ENCODE measurements around the gene CELA3A. TPM values are rescaled to one million over a fixed set of nuclear protein-coding genes. Genes with fewer than 3 reads are reported as not detected.
"Not testable (repeated sequence)": the region's sequence is repeated elsewhere in the genome, so short reads cannot be mapped to it uniquely, and the experiment has no call there.

Gene CELA3A
- total and polyA plus RNA-seq, 4 experiments from 2014 or later, result not detected

GRCh38 chr1:22007262-22007661 is 5.8 kb downstream of the CELA3A start:
- H3K27me3 Mint-ChIP-seq; H3K36me3 Mint-ChIP-seq; H3K27ac ChIP-seq (ENCODE audit: low read depth, low read length); H3K9me3 ChIP-seq (ENCODE audit: control insufficient read depth in 1 of 2, low read length in 2 of 2); H3K4me1 Mint-ChIP-seq; H3K4me3 ChIP-seq (ENCODE audit: low read length in 2 of 2); H3K9me3 Mint-ChIP-seq; H3K36me3 ChIP-seq (ENCODE audit: insufficient read depth, low read length); H3K4me1 ChIP-seq (ENCODE audit: insufficient read depth, low read length); DNase-seq; H3K27me3 ChIP-seq (ENCODE audit: insufficient read depth, low read length); intact Hi-C loops (cut with micrococcal nuclease); CTCF ChIA-PET (ENCODE audit: partially characterized antibody); H3K4me3 Mint-ChIP-seq; H3K27ac Mint-ChIP-seq; POLR2A ChIA-PET (ENCODE audit: partially characterized antibody): not testable (repeated sequence)

GRCh38 chr1:22009566-22009965 is 8.1 kb downstream of the CELA3A start:
- DNase-seq; H3K27me3 ChIP-seq (ENCODE audit: insufficient read depth, low read length); H3K4me3 ChIP-seq (ENCODE audit: low read length in 2 of 2); intact Hi-C loops (cut with micrococcal nuclease); H3K36me3 ChIP-seq (ENCODE audit: insufficient read depth, low read length); H3K9me3 Mint-ChIP-seq; H3K4me1 Mint-ChIP-seq; CTCF ChIA-PET (ENCODE audit: partially characterized antibody); H3K27ac ChIP-seq (ENCODE audit: low read depth, low read length); H3K4me1 ChIP-seq (ENCODE audit: insufficient read depth, low read length); H3K9me3 ChIP-seq (ENCODE audit: control insufficient read depth in 1 of 2, low read length in 2 of 2); H3K36me3 Mint-ChIP-seq; H3K4me3 Mint-ChIP-seq; POLR2A ChIA-PET (ENCODE audit: partially characterized antibody); H3K27me3 Mint-ChIP-seq; H3K27ac Mint-ChIP-seq: not testable (repeated sequence)

- H3K4me3 ChIP-seq (ENCODE audit: low read length in 2 of 2); H3K9me3 Mint-ChIP-seq; H3K27ac Mint-ChIP-seq; H3K27me3 Mint-ChIP-seq; CTCF ChIA-PET (ENCODE audit: partially characterized antibody); H3K4me1 ChIP-seq (ENCODE audit: insufficient read depth, low read length); H3K36me3 ChIP-seq (ENCODE audit: insufficient read depth, low read length); POLR2A ChIA-PET (ENCODE audit: partially characterized antibody); H3K36me3 Mint-ChIP-seq; intact Hi-C loops (cut with micrococcal nuclease); H3K9me3 ChIP-seq (ENCODE audit: control insufficient read depth in 1 of 2, low read length in 2 of 2); H3K4me1 Mint-ChIP-seq; H3K27ac ChIP-seq (ENCODE audit: low read depth, low read length); DNase-seq; H3K27me3 ChIP-seq (ENCODE audit: insufficient read depth, low read length); H3K4me3 Mint-ChIP-seq: not testable (repeated sequence)
These were observed 11.3 kb downstream of the CELA3A start for GRCh38 chr1:22012752-22013151.

GRCh38 chr1:22014575-22015206 is 13.2 kb downstream of the CELA3A start:
- Mint-ChIP-seq H3K4me1 (peaks cover 11 to 14% (median 13%) of the 10 kb centered on the region in 4 donors), H3K4me3 (peak overlapping the region in 1 of 8 donors; percentile 16)
- H3K9me3 ChIP-seq (ENCODE audit: control insufficient read depth in 1 of 2, low read length in 2 of 2); H3K36me3 ChIP-seq (ENCODE audit: insufficient read depth, low read length); H3K27ac Mint-ChIP-seq; H3K27me3 Mint-ChIP-seq; H3K27ac ChIP-seq (ENCODE audit: low read depth, low read length); H3K4me3 ChIP-seq (ENCODE audit: low read length in 2 of 2); CTCF ChIA-PET (ENCODE audit: partially characterized antibody); H3K36me3 Mint-ChIP-seq; DNase-seq; POLR2A ChIA-PET (ENCODE audit: partially characterized antibody); intact Hi-C loops (cut with micrococcal nuclease); H3K9me3 Mint-ChIP-seq; H3K27me3 ChIP-seq (ENCODE audit: insufficient read depth, low read length): not testable (repeated sequence)
- peaks cover 15% of the 10 kb centered on the region for H3K4me1 ChIP-seq (ENCODE audit: insufficient read depth, low read length)

- H3K4me3 Mint-ChIP-seq, result peak overlapping the region in 6 of 8 donors; percentile 54 to 80 (median 67)
- Histone ChIP-seq H3K36me3 (ENCODE audit: insufficient read depth, low read length) (no peaks in the 10 kb centered on the region), H3K4me3 (ENCODE audit: low read length in 2 of 2) (no peak overlapping the region), H3K4me1 (ENCODE audit: insufficient read depth, low read length) (peaks cover 37% of the 10 kb centered on the region), H3K27me3 (ENCODE audit: insufficient read depth, low read length) (no peaks in the 10 kb centered on the region), H3K9me3 (ENCODE audit: control insufficient read depth in 1 of 2, low read length in 2 of 2) (no peaks in the 10 kb centered on the region), H3K27ac (ENCODE audit: low read depth, low read length) (peak overlapping the region; percentile 51)
- H3K27ac Mint-ChIP-seq, result peak overlapping the region; percentile 65 to 98 (median 96)
- intact Hi-C loops (cut with micrococcal nuclease), result no loop called here
- no peaks in the 10 kb centered on the region for H3K36me3 Mint-ChIP-seq
- ChIA-PET POLR2A (ENCODE audit: partially characterized antibody) (interaction anchor here (0.8 to 3.0 kb wide), 11 partner anchors 10 to 739 kb away, joined by 3 to 21 read pairs (median 4); partner anchors contain the start of gene CDC42), CTCF (ENCODE audit: partially characterized antibody) (interaction anchor here (0.7 to 12.4 kb wide), 7 partner anchors 13 to 432 kb away, joined by 3 to 113 read pairs (median 4); no protein-coding TSS in a partner anchor)
- DNase-seq, result peak; percentile 41 to 83 (median 67)
- H3K9me3 Mint-ChIP-seq, result no peaks in the 10 kb centered on the region
- H3K27me3 Mint-ChIP-seq, result no peaks in the 10 kb centered on the region
- H3K4me1 Mint-ChIP-seq, result peaks cover 20 to 26% (median 23%) of the 10 kb centered on the region in 4 donors
These were observed 17.4 kb downstream of the CELA3A start for GRCh38 chr1:22018583-22019559.

- ChIA-PET POLR2A (ENCODE audit: partially characterized antibody) (interaction anchor here (23.8 kb wide), 1 partner anchor 33 kb away, joined by 874 read pairs; the partner anchor contains the start of gene CDC42), CTCF (ENCODE audit: partially characterized antibody) (interaction anchor here (0.7 to 12.4 kb wide), 5 partner anchors 10 to 73 kb away, joined by 3 to 113 read pairs (median 11); no protein-coding TSS in a partner anchor)
- H3K4me3 Mint-ChIP-seq, result no peak overlapping the region
- DNase-seq, result no peak
- peak overlapping the region in 1 of 7 donors; percentile 51 for H3K27ac Mint-ChIP-seq
- intact Hi-C loops (cut with micrococcal nuclease), result no loop called here
- no peaks in the 10 kb centered on the region for H3K27me3 ChIP-seq (ENCODE audit: insufficient read depth, low read length)
- H3K27ac ChIP-seq (ENCODE audit: low read depth, low read length), result no peak overlapping the region
- no peaks in the 10 kb centered on the region for H3K9me3 ChIP-seq (ENCODE audit: control insufficient read depth in 1 of 2, low read length in 2 of 2)
- H3K9me3 Mint-ChIP-seq, result no peaks in the 10 kb centered on the region
- no peaks in the 10 kb centered on the region for H3K27me3 Mint-ChIP-seq
- no peaks in the 10 kb centered on the region for H3K36me3 ChIP-seq (ENCODE audit: insufficient read depth, low read length)
- no peak overlapping the region for H3K4me3 ChIP-seq (ENCODE audit: low read length in 2 of 2)
- H3K36me3 Mint-ChIP-seq, result peaks cover 0 to 14% of the 10 kb centered on the region in 2 donors
- H3K4me1 Mint-ChIP-seq, result peaks cover 29 to 45% (median 37%) of the 10 kb centered on the region in 4 donors
- peaks cover 44% of the 10 kb centered on the region for H3K4me1 ChIP-seq (ENCODE audit: insufficient read depth, low read length)
These were observed 19.6 kb downstream of the CELA3A start for GRCh38 chr1:22021061-22021460.

Data from CD4-positive, alpha-beta memory T cell (primary cell).